Cardiac muscle cell (in vitro differentiated cells and primary cell): ENCODE measurements around the gene INO80. TPM values are rescaled to one million over a fixed set of nuclear protein-coding genes. Genes with fewer than 3 reads are reported as not detected.
A peak's percentile ranks its signal among the peaks of the same experiment; 100 is the strongest.

Experiments used
- DNase-seq, 2 donors: peaks; one replicate each; pipeline versions ENCODE4 v3.0.0 to v3.0.0-alpha.2; 2010 to 2017; ENCODE audit warnings: low read depth in 1 of 2, low spot score in 1 of 2
- H3K27ac ChIP-seq: fragments of 200-600 bp; sonication (generic); 2 replicates; pipeline ENCODE4 v1.5.1; 2016
- H3K27me3 ChIP-seq: fragments of 200-600 bp; sonication (generic); 2 replicates; pipeline ENCODE4 v1.6.0; 2016; ENCODE audit warnings: control low read depth
- H3K36me3 ChIP-seq: fragments of 200-600 bp; sonication (generic); 2 replicates; pipeline ENCODE4 v1.5.1; 2016; ENCODE audit warnings: control low read depth
- H3K4me1 ChIP-seq: fragments of 200-600 bp; sonication (generic); 2 replicates; pipeline ENCODE4 v1.8.1; 2017; ENCODE audit warnings: low read depth, mild to moderate bottlenecking, mixed run types
- H3K4me3 ChIP-seq: fragments of 200-600 bp; sonication (generic); 2 replicates; pipeline ENCODE4 v1.5.1; 2016; ENCODE audit warnings: mild to moderate bottlenecking
- H3K9me3 ChIP-seq: fragments of 200-600 bp; sonication (generic); 2 replicates; pipeline ENCODE4 v1.5.1; 2017; ENCODE audit warnings: low read depth, mild to moderate bottlenecking, control low read depth
- CTCF ChIP-seq: IDR thresholded peaks from 2 replicates; pipeline ENCODE4 v1.5.1; 2012; ENCODE audit warnings: low read depth, mild to moderate bottlenecking, low read length
- polyA plus RNA-seq: library from polyadenylated mRNA; unstranded; fragments of >200 nt; fragmentation: Nextera tagmentation; extraction: Ambion mirVana; gene quantifications from 2 replicates; pipeline ENCODE4 v1.2.1, GENCODE V29; 2016
- total RNA-seq: library from RNA; depleted of rRNA; stranded (reverse); fragments of >200 nt; gene quantifications from 2 replicates; pipeline ENCODE4 v1.2.3, GENCODE V29; 2016

The INO80 gene
- total and polyA plus RNA-seq, 2 experiments from 2014 or later, result 6.0 to 14.0 TPM

- H3K4me3 ChIP-seq, result no peak overlapping the region
- peaks cover 72% of the 10 kb centered on the region for H3K36me3 ChIP-seq
- no peak for TF ChIP-seq CTCF
- no peaks in the 10 kb centered on the region for H3K27me3 ChIP-seq
- no peaks in the 10 kb centered on the region for H3K9me3 ChIP-seq
- peak in 1 of 2 donors; percentile 29 for DNase-seq
- no peak overlapping the region for H3K27ac ChIP-seq
- no peaks in the 10 kb centered on the region for H3K4me1 ChIP-seq
Measured at GRCh38 chr15:40985541-40986330, 130.3 kb downstream of the INO80 start.

GRCh38 chr15:40984964-40985363 is 131.1 kb downstream of the INO80 start:
- DNase-seq, result peak in 1 of 2 donors; percentile 64
- Histone ChIP-seq H3K9me3 (no peaks in the 10 kb centered on the region), H3K4me3 (no peak overlapping the region), H3K27me3 (no peaks in the 10 kb centered on the region), H3K27ac (no peak overlapping the region), H3K4me1 (no peaks in the 10 kb centered on the region), H3K36me3 (peaks cover 75% of the 10 kb centered on the region)
- TF ChIP-seq CTCF, result no peak

- Histone ChIP-seq H3K9me3 (no peaks in the 10 kb centered on the region), H3K4me1 (no peaks in the 10 kb centered on the region), H3K36me3 (peaks cover 80% of the 10 kb centered on the region), H3K27me3 (no peaks in the 10 kb centered on the region), H3K27ac (no peak overlapping the region), H3K4me3 (no peak overlapping the region)
- no peak for DNase-seq
- TF ChIP-seq CTCF, result no peak
Measured at GRCh38 chr15:40984406-40984805, 131.7 kb downstream of the INO80 start.

GRCh38 chr15:40982855-40983254 is 133.2 kb downstream of the INO80 start:
- Histone ChIP-seq H3K4me3 (no peak overlapping the region), H3K9me3 (no peaks in the 10 kb centered on the region), H3K27ac (no peak overlapping the region), H3K36me3 (peaks cover 90% of the 10 kb centered on the region), H3K27me3 (no peaks in the 10 kb centered on the region), H3K4me1 (no peaks in the 10 kb centered on the region)
- TF ChIP-seq CTCF, result no peak
- DNase-seq, result peak in 1 of 2 donors; percentile 89

- no peak overlapping the region for H3K27ac ChIP-seq
- no peaks in the 10 kb centered on the region for H3K27me3 ChIP-seq
- no peaks in the 10 kb centered on the region for H3K9me3 ChIP-seq
- no peaks in the 10 kb centered on the region for H3K4me1 ChIP-seq
- H3K4me3 ChIP-seq, result no peak overlapping the region
- peaks cover 79% of the 10 kb centered on the region for H3K36me3 ChIP-seq
- no peak for TF ChIP-seq CTCF
- no peak for DNase-seq
Measured at GRCh38 chr15:40981186-40981585, 134.9 kb downstream of the INO80 start.
